ENCODE results near the gene CTRB1.

The CTRB1 gene

GRCh38 chr16:75273054-75273925 lies 54.5 kb downstream of the CTRB1 start:
- no peak for DNase-seq
